Stimulated activated CD4-positive, alpha-beta T cell treated with anti-CD3 and anti-CD28 coated beads, Interleukin-4, amount 100 ng/mL, for 24 hours (primary cell): ENCODE measurements around the gene PLXNB2.
"Not testable (repeated sequence)": the region's sequence is repeated elsewhere in the genome, so short reads cannot be mapped to it uniquely, and the experiment has no call there.

Source experiments
- DNase-seq: peaks from one replicate; pipeline ENCODE4 v3.0.0-alpha.2; 2020

PLXNB2 gene

GRCh38 chr22:50278461-50278860 is 29.0 kb downstream of the PLXNB2 start:
- no peak for DNase-seq

GRCh38 chr22:50277761-50278160 is 29.7 kb downstream of the PLXNB2 start:
- no peak for DNase-seq

- no peak for DNase-seq
Observed at GRCh38 chr22:50276143-50276542, 31.3 kb downstream of the PLXNB2 start.

DNA sequence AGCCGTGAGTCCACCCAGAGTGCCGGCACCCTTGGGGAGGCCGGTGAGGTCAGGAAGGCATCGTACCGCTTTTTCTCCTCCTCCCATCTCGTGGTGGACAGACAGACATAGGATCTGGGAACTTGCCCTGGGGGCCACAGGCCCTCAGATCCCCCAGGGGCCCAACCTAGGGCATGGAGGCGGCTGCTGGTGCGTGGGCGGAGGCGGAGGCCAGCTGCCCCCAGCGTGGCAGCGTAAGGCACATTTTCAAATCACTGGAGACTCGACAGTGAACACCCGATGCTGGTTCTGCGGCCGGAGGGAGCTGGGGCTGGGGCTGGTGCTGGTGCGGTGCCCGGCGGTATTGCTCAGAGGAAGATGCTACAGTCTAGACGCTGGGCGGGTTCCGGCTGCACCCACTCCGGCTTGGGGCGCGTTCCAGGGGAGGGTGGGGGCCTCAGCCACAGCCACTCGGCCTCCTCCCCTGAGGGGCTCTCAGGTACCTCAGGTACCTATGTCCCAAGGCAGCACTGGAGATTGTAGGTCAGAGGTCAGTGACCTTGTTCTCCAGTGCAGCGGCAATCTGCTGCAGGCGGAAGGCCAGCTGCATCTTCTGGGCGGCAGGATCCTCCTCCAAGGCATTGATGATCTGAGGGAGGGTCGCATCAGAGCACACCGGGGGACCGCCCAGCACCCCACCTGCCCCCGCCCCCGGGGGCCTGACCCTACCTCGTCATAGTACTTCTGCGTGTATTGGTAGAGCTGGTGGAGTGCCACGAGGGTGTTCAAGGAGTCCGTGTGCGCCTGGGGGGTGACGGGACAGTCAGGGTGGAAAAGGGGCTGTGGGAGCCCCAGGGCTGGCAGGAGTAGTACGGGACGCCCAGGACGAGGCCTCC is 32.0 kb downstream of the PLXNB2 start:
- no peak for DNase-seq

GRCh38 chr22:50274771-50275170 is 32.7 kb downstream of the PLXNB2 start:
- no peak for DNase-seq

DNA sequence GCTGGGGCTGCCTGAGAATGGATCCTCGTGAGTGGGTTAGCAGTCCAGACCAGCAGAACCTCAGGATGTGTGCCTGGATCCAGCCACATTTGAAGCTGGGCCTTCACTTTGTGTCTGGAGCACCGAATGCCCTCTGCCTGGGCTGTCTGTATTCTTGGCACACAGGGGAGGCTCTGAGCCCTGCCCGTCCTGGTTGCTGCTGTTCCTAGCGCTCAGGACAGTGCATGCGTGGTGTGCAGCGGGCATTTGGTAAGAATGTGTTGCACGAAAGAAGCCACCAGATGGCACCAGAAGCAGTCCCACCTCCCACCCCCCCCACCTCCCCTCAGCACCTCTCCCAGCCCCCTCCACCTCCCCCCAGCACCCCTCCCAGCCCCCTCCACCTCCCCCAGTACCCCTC is 33.1 kb downstream of the PLXNB2 start:
- DNase-seq: peak; percentile 49

GRCh38 chr22:50273781-50274180 is 33.7 kb downstream of the PLXNB2 start:
- DNase-seq: not testable (repeated sequence)

DNA sequence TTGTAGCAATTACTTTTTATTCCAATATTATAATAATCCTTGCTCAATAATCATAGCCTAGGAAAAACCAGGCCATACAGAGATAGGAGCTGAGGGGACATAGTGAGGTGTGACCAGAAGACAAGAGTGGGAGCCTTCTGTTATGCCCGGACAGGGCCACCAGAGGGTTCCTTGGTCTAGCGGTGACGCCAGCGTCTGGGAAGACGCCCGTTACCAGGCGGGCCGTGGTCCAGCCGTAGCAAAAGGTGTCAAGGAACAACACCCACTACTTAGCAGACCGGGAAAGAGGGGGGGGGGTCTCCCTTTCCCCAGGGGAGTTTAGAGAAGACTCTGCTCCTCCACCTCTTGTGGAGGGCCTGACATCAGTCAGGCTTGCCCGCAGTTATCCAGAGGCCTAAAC is 34.1 kb downstream of the PLXNB2 start:
- DNase-seq: not testable (repeated sequence)

GRCh38 chr22:50272044-50272802 is 35.2 kb downstream of the PLXNB2 start:
- DNase-seq: no peak

- peak; percentile 58 for DNase-seq
Observed at GRCh38 chr22:50271519-50271970, 35.9 kb downstream of the PLXNB2 start.

- DNase-seq: peak; percentile 65
Observed at GRCh38 chr22:50270666-50271394, 36.6 kb downstream of the PLXNB2 start.

DNA sequence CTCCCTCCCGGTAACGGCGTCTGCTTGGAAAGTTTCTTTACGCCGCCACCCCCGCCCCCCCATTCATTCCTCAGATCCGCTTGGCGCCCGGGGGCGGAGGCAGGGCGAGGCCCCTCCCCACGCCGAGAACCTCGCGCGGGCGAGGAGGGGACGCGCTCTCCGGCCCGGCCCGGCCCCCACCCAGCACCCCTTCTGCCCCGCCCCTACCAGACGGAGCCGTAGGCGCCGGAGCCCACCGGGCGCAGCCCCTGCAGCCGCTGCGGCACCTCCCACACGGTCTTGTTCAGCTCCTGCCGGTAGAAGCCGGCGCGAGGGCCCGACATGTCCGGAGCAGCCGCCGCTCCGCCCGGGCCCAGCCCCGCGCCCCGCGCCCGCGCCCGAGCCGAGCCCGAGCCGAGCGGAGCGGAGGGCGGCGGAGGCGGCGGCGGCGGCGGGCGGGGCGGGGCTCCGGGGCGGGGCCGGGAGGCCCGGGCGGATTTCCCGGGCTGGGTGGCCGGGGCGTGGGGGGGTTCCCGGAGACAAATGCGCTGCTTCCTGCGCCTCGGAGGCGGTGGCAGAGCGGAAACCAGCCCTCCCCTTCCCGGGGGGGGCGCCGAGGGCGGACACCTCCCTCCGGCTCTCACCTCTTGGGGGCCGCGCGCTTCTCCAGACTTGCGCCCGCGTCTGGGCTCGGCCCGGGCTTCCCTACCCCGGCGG is 37.3 kb downstream of the PLXNB2 start, which contains the start of gene MAPK11:
TSS of gene MAPK11 (minus strand) at position 411 of the 696 bp plus-strand sequence. CDS start at position 323, 88 bp downstream.
- peak; percentile 68 for DNase-seq

DNA sequence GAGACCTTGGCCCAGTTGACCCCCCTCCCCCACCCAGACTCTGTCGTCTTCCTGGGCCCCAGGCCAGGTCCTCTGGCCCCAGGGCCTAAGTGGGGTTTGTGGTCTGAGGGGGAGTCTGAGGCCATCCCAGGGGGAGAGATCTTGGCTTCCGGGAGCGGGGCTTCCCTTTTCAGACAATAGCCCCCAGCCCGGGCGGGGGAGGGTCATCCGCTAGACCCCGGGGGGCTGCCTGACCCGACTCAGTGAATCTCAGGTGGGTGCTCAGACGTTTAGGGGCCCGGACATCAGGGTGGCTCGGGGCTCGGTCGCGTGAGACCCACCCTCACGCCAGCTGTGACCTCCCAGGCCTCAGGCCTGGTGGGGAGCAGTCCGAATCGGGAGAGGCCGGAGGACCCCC is 37.9 kb downstream of the PLXNB2 start:
- no peak for DNase-seq

GRCh38 chr22:50268655-50269113 is 38.8 kb downstream of the PLXNB2 start:
- no peak for DNase-seq

DNA sequence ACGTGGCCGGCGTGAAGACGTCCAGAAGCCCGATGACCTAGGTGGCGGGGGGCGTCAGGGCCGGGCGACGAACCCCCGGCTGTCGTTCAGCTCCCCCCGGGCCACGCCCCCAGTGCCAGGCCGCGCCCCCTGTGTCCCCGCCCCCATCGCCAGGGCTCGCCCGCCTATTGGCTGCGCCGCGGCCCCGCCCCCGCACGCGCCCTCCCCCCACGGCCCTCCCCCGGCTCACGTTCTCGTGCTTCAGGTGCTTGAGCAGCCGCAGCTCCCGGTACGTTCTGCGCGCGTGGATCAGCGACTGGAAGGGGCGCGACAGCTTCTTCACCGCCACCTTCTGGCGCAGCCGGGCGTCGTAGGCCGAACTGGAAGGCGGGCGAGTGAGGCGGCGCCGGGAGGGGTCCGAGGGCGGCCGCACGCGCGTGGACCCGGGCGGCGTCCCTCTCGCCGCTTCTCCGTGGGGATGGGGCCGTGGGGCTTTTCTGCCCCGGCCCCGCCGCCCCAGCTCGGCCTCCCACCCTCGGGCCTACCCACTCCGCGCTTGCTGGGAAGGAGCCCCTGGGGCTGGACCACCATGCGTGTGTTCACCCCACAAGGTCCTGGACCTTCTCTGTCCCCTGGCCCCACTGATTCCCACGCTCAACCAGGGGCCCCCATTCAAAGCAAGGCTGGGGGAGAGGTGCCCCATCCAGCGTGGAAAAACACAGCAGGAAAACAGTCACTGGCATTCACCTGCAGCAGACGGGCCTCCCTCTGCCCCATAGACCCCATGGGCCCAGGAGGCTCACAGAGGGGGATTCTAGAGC is 39.7 kb downstream of the PLXNB2 start:
- DNase-seq: peak; percentile 51

DNA sequence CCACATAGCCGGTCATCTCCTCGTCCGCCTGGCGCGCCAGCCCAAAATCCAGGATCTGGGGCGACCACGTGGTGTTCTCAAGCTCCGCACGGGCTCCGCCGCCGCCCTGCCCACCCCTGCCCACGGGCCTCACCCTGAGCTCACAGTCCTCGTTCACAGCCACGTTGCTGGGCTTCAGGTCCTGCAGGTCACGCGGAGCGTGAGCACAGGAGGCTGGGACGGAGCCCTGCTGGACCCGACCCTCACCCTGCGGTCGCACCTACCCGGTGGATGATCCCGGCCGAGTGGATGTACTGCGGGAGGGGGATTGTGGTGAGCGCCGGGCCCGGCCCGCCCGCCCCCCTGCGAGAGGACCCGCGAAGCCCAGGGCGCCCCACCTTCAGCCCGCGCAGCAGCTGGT is 40.5 kb downstream of the PLXNB2 start:
- DNase-seq: no peak

DNA sequence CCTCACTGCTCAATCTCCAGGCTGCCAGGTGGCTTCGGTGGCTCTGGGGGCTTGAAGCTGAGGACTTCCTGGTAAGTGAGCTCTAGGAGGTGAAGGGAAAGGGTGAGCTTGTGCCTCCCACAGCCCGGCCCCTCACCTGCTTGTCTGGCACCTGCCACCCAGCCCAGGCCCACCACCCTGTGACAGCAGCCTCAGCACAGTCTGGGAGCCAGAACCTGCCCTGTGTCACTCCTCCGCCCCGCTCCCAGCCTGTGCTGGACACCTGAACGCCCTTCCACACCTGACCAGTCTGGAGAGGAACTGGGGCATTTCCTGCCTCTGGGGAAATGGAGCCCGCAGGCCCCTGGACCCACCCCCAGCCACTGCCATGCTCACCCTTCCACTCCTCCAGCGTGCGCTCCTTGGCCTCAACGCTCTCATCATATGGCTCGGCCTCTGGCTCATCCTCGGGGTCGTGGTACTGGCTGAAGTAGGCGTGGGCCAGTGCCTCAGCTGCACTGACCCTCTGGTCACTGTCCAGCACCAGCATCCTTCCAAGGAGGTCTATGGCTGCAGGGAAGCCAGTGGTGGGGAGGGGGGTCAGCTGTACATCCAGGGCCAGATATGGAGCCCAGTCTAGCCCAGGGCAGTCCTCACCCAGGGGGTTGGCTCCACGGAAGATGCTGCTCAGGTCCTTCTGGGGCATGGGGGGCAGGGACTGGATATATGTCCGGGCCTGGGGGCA is 42.3 kb downstream of the PLXNB2 start:
- DNase-seq: no peak

GRCh38 chr22:50264104-50264745 is 43.2 kb downstream of the PLXNB2 start:
- no peak for DNase-seq

DNA sequence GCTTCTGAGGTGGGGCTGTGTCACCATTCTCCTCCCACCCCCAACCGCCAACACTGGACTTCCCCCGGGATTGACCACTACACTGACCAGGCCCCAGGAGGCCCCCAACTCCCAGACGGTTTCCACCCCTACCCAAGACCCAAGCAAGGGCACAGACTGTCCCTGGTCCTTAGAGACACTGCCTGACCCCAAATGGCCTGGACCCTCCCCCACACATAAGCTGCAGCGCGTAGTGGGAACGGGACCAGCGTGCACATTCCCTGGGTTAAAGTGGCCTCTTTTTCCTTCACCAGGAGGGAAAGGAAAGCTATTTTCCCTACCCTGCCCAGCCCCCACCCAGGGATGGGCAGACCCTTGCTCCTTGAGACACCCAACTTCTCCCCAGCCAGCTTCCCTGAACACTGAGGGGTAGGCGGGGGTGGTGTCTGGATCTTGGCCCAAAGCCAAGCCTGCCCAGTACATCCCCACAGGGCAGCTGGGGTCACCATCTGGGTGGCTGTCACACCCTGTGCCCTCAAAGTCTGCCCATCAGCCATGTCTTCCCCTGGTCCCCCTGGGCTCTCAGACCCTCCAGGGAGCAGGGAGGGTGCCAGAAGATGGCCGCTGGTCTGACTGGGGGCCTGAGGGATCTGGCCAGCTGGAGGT is 44.4 kb downstream of the PLXNB2 start:
- DNase-seq: no peak

GRCh38 chr22:50262460-50262911 is 45.0 kb downstream of the PLXNB2 start:
- DNase-seq: no peak
